ENCODE data around the gene STARD13. TPM values are rescaled to one million over a fixed set of nuclear protein-coding genes. Genes with fewer than 3 reads are reported as not detected.

STARD13 gene
- total and polyA plus RNA-seq, 2 donors (not counting 1 experiment from before 2014, with no cell fraction given) = 0.06 to 0.22 TPM

- Mint-ChIP-seq H3K27ac (no peak overlapping the region), H3K9me3 (ENCODE audit: insufficient read depth) (no peaks in the 10 kb centered on the region), H3K4me1 (no peaks in the 10 kb centered on the region), H3K4me3 (no peak overlapping the region), H3K27me3 (peaks cover 6% of the 10 kb centered on the region)
- ATAC-seq (ENCODE audit: low read depth) = no peak
- H3K4me1 ChIP-seq (ENCODE audit: control insufficient read depth in 2 of 2, insufficient read depth in 2 of 2, low read length in 2 of 2) = no peaks in the 10 kb centered on the region
- WGBS (ENCODE audit: insufficient coverage) = 62% methylated on average over 4 of the region's 9 CpGs
- ChIA-PET CTCF (no interaction called here), POLR2A (no interaction called here)
- no peak overlapping the region for H3K27ac ChIP-seq (ENCODE audit: low read length in 2 of 2)
- no peak overlapping the region for H3K4me2 ChIP-seq (replicated peaks; ENCODE audit: low read depth, low read length, poor library complexity, severe bottlenecking)
- no peak overlapping the region for H3K4me3 ChIP-seq (ENCODE audit: control extremely low read depth in 1 of 5, extremely low read depth in 1 of 5, insufficient read depth in 1 of 5, low read depth in 2 of 5, low read length in 4 of 5)
- no peaks in the 10 kb centered on the region for H3K79me2 ChIP-seq (ENCODE audit: control insufficient read depth, insufficient read depth, low read length)
- no peak for DNase-seq
- no peak overlapping the region for H2AFZ ChIP-seq (ENCODE audit: insufficient read depth, low read depth, low read length, poor library complexity, severe bottlenecking)
- H3K9me3 ChIP-seq (ENCODE audit: control extremely low read depth in 1 of 3, control insufficient read depth in 2 of 3, insufficient read depth in 1 of 3, low read length in 2 of 3) = no peaks in the 10 kb centered on the region
- H4K20me1 ChIP-seq (ENCODE audit: control insufficient read depth, insufficient read depth, low read length, poor library complexity, severe bottlenecking) = no peaks in the 10 kb centered on the region
- TF ChIP-seq EZH2 (IDR thresholded peaks at IDR 0.05; ENCODE audit: borderline replicate concordance, insufficient read depth, low read depth, low read length, poor library complexity, severe bottlenecking) (no peak), CTCF (IDR thresholded peaks at IDR 0.05) (no peak)
- intact Hi-C loops (cut with micrococcal nuclease) = no loop called here
- no peak overlapping the region for H3K9ac ChIP-seq (ENCODE audit: low read length)
- no peaks in the 10 kb centered on the region for H3K27me3 ChIP-seq (replicated peaks in 1 of 4; ENCODE audit: control extremely low read depth in 1 of 4, control insufficient read depth in 3 of 4, insufficient read depth in 4 of 4, low read length in 3 of 4)
- H3K36me3 ChIP-seq (replicated peaks in 1 of 2; ENCODE audit: control extremely low read depth in 1 of 2, control insufficient read depth in 1 of 2, extremely low read depth in 1 of 2, insufficient read depth in 2 of 2, low read length in 1 of 2) = no peaks in the 10 kb centered on the region
Measured at GRCh38 chr13:33057019-33057780, 228.4 kb downstream of the STARD13 start.

GRCh38 chr13:33053397-33054066, 232.0 kb downstream of the STARD13 start:
- no peaks in the 10 kb centered on the region for H3K4me1 Mint-ChIP-seq
- Histone ChIP-seq H3K9me3 (ENCODE audit: control extremely low read depth in 1 of 3, control insufficient read depth in 2 of 3, insufficient read depth in 1 of 3, low read length in 2 of 3) (peaks cover 0 to 1% (median 0%) of the 10 kb centered on the region in 3 donors), H4K20me1 (ENCODE audit: control insufficient read depth, insufficient read depth, low read length, poor library complexity, severe bottlenecking) (no peaks in the 10 kb centered on the region), H3K79me2 (ENCODE audit: control insufficient read depth, insufficient read depth, low read length) (no peaks in the 10 kb centered on the region), H3K4me3 (ENCODE audit: control extremely low read depth in 1 of 5, extremely low read depth in 1 of 5, insufficient read depth in 1 of 5, low read depth in 2 of 5, low read length in 4 of 5) (no peak overlapping the region), H3K27me3 (replicated peaks in 1 of 4; ENCODE audit: control extremely low read depth in 1 of 4, control insufficient read depth in 3 of 4, insufficient read depth in 4 of 4, low read length in 3 of 4) (peaks cover 0 to 5% (median 4%) of the 10 kb centered on the region in 4 experiments), H3K9ac (ENCODE audit: low read length) (no peak overlapping the region), H2AFZ (ENCODE audit: insufficient read depth, low read depth, low read length, poor library complexity, severe bottlenecking) (no peak overlapping the region), H3K27ac (ENCODE audit: low read length in 2 of 2) (no peak overlapping the region), H3K4me2 (replicated peaks; ENCODE audit: low read depth, low read length, poor library complexity, severe bottlenecking) (no peak overlapping the region), H3K4me1 (ENCODE audit: control insufficient read depth in 2 of 2, insufficient read depth in 2 of 2, low read length in 2 of 2) (no peaks in the 10 kb centered on the region), H3K36me3 (replicated peaks in 1 of 2; ENCODE audit: control extremely low read depth in 1 of 2, control insufficient read depth in 1 of 2, extremely low read depth in 1 of 2, insufficient read depth in 2 of 2, low read length in 1 of 2) (no peaks in the 10 kb centered on the region)
- ChIA-PET POLR2A (no interaction called here), CTCF (no interaction called here)
- TF ChIP-seq CTCF (IDR thresholded peaks at IDR 0.05) (no peak), EZH2 (IDR thresholded peaks at IDR 0.05; ENCODE audit: borderline replicate concordance, insufficient read depth, low read depth, low read length, poor library complexity, severe bottlenecking) (no peak)
- WGBS (ENCODE audit: insufficient coverage) = 98% methylated on average over 5 of the region's 7 CpGs
- intact Hi-C loops (cut with micrococcal nuclease) = no loop called here
- ATAC-seq (ENCODE audit: low read depth) (no peak), DNase-seq (no peak)
- H3K4me3 Mint-ChIP-seq = no peak overlapping the region
- no peaks in the 10 kb centered on the region for H3K9me3 Mint-ChIP-seq (ENCODE audit: insufficient read depth)
- H3K27ac Mint-ChIP-seq = no peak overlapping the region
- peaks cover 12% of the 10 kb centered on the region for H3K27me3 Mint-ChIP-seq

Measured in B cell (primary cell).